ENCODE data around the gene NYNRIN.

GRCh38 chr14:24382064-24382371 lies 16.8 kb upstream of the NYNRIN start:
- TF ChIP-seq CTCF (conservative IDR thresholded peaks at IDR 0.05; ENCODE audit: low read depth, low read length) (no peak), FOS (IDR thresholded peaks at IDR 0.05; ENCODE audit: low read depth, low read length) (no peak), POLR2A (IDR thresholded peaks at IDR 0.05; ENCODE audit: low read depth, low read length) (no peak), USF2 (IDR thresholded peaks at IDR 0.05; ENCODE audit: low read depth, low read length) (no peak), MAFK (IDR thresholded peaks at IDR 0.05; ENCODE audit: low read depth, low read length) (no peak), RAD21 (IDR thresholded peaks at IDR 0.05; ENCODE audit: low read length) (no peak), NFE2L2 (IDR thresholded peaks at IDR 0.05; ENCODE audit: low read depth, low read length) (no peak)

Data from IMR-90 (cell line).